MM.1S (cell line): ENCODE measurements around the gene TMEM198.

Source experiments
- DNase-seq: peaks from one replicate; pipeline ENCODE4 v3.0.0-alpha.2; 2015
- H2AFZ ChIP-seq: fragments of 300-600 bp; sonication (generic); 2 replicates; pipeline ENCODE4 v1.6.0; 2016; ENCODE audit warnings: antibody characterized with exemption, low read length
- H3F3A ChIP-seq: fragments of 300-600 bp; sonication (generic); 2 replicates; pipeline ENCODE4 v1.6.1; 2016; ENCODE audit warnings: mild to moderate bottlenecking, antibody characterized with exemption, low read length, moderate library complexity, mixed read lengths; ENCODE audit not compliant: insufficient read depth
- H3K27ac ChIP-seq: fragments of 300-600 bp; sonication (generic); 2 replicates; pipeline ENCODE4 v1.5.1; 2016; ENCODE audit warnings: mild to moderate bottlenecking, low read length
- H3K27me3 ChIP-seq: fragments of 300-600 bp; sonication (generic); replicated peaks from 2 replicates; pipeline ENCODE4 v1.6.0; 2016; ENCODE audit warnings: low read length; ENCODE audit not compliant: insufficient read depth
- H3K36me3 ChIP-seq: fragments of 300-600 bp; sonication (generic); replicated peaks from 2 replicates; pipeline ENCODE4 v1.6.1; 2016; ENCODE audit warnings: mild to moderate bottlenecking, low read length, mixed read lengths; ENCODE audit not compliant: insufficient read depth
- H3K4me1 ChIP-seq: fragments of 300-600 bp; sonication (generic); 2 replicates; pipeline ENCODE4 v1.6.1; 2016; ENCODE audit warnings: low read length, mixed read lengths
- H3K4me2 ChIP-seq: fragments of 300-600 bp; sonication (generic); 2 replicates; pipeline ENCODE4 v1.6.0; 2016; ENCODE audit warnings: low read depth, low read length
- H3K4me3 ChIP-seq: fragments of 300-600 bp; sonication (generic); 2 replicates; pipeline ENCODE4 v1.5.1; 2016; ENCODE audit warnings: low read length, mixed read lengths
- H3K79me2 ChIP-seq: fragments of 300-600 bp; sonication (generic); 2 replicates; pipeline ENCODE4 v1.6.1; 2016; ENCODE audit warnings: mixed run types, low read length, mixed read lengths
- H3K9ac ChIP-seq: fragments of 300-600 bp; sonication (generic); 2 replicates; pipeline ENCODE4 v1.6.1; 2016; ENCODE audit warnings: low read length, mixed read lengths
- H3K9me2 ChIP-seq: fragments of 300-600 bp; sonication (generic); replicated peaks from 2 replicates; pipeline ENCODE4 v1.6.1; 2016; ENCODE audit warnings: mild to moderate bottlenecking, low read length, mixed read lengths; ENCODE audit not compliant: insufficient read depth
- H3K9me3 ChIP-seq: fragments of 300-600 bp; sonication (generic); replicated peaks from 2 replicates; pipeline ENCODE4 v1.6.1; 2016; ENCODE audit warnings: mild to moderate bottlenecking, low read length, mixed read lengths; ENCODE audit not compliant: insufficient read depth
- H4K20me1 ChIP-seq: fragments of 300-600 bp; sonication (generic); 2 replicates; pipeline ENCODE4 v1.6.1; 2016; ENCODE audit warnings: mild to moderate bottlenecking, low read length, moderate library complexity, mixed read lengths; ENCODE audit not compliant: insufficient read depth
- EZH2 ChIP-seq: fragments of 300-600 bp; sonication (generic); optimal IDR thresholded peaks from 2 replicates; pipeline ENCODE3; 2017; ENCODE audit warnings: low read depth, mild to moderate bottlenecking, antibody characterized with exemption, low read length, mixed read lengths
- EZH2phosphoT487 ChIP-seq: fragments of 300-600 bp; sonication (generic); IDR thresholded peaks from 2 replicates; pipeline ENCODE4 v1.6.1; 2018; ENCODE audit warnings: antibody characterized with exemption, low read length
- TF ChIP-seq, protein P1 (sequence below): fragments of 300-600 bp; sonication (generic); IDR thresholded peaks from 2 replicates; pipeline ENCODE4 v1.5.1; 2016; ENCODE audit warnings: antibody characterized with exemption, low read length, mixed read lengths

The TMEM198 gene

DNA sequence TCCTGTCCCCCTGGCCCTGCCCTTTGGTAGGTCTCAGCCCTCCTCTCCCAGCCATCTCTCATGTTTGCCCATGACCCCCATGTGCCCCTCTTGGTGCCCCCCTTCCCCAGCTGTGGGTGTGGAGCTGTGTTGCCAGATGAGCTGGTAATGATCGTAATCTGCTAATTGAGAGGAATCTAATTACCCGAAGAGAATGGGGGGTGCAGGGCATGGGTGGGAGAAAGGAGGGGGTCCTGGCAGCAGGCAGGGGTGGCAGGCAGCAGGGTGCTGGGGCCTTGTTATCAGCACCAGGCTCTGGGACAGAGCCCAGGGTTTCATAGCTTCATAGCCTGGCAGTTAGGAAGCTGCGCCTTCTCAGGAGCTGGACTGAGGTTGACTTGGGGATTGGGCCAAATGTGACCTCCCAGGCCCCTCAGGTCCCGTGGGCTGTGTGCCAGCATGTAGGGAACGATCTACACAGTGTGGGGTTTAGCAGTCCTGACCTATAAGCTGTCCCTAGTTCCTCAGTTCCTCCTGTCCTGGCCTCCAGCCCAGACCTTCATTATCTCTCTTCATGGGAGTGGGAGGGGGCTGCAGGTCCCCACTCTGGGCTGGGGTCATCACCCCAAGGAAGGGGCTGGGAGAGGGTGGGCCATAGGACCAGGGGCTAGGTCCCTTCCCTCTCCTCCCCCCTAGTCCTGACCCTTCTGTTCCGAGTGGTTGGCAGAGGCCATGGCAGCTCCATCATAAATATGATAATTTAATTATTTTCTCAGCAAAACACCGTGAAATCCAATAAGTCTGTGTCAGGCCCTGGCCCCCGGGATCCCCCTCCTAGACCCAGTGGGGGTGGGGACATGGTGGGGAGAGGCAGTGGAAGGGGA, 36.0 kb upstream of the TMEM198 start:
- Histone ChIP-seq H3K79me2 (no peaks in the 10 kb centered on the region), H3K9me3 (no peaks in the 10 kb centered on the region), H3K36me3 (no peaks in the 10 kb centered on the region), H3K4me3 (no peak overlapping the region), H3K4me2 (no peak overlapping the region), H3K27me3 (peaks cover 33% of the 10 kb centered on the region), H2AFZ (no peak overlapping the region), H3K27ac (no peak overlapping the region), H3K9me2 (no peaks in the 10 kb centered on the region), H3K4me1 (no peaks in the 10 kb centered on the region), H3F3A (no peaks in the 10 kb centered on the region), H3K9ac (no peak overlapping the region), H4K20me1 (no peaks in the 10 kb centered on the region)
- DNase-seq, result no peak
- TF ChIP-seq, protein P1, sequence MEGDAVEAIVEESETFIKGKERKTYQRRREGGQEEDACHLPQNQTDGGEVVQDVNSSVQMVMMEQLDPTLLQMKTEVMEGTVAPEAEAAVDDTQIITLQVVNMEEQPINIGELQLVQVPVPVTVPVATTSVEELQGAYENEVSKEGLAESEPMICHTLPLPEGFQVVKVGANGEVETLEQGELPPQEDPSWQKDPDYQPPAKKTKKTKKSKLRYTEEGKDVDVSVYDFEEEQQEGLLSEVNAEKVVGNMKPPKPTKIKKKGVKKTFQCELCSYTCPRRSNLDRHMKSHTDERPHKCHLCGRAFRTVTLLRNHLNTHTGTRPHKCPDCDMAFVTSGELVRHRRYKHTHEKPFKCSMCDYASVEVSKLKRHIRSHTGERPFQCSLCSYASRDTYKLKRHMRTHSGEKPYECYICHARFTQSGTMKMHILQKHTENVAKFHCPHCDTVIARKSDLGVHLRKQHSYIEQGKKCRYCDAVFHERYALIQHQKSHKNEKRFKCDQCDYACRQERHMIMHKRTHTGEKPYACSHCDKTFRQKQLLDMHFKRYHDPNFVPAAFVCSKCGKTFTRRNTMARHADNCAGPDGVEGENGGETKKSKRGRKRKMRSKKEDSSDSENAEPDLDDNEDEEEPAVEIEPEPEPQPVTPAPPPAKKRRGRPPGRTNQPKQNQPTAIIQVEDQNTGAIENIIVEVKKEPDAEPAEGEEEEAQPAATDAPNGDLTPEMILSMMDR, result no peak
- TF ChIP-seq EZH2 (no peak), EZH2phosphoT487 (no peak)

DNA sequence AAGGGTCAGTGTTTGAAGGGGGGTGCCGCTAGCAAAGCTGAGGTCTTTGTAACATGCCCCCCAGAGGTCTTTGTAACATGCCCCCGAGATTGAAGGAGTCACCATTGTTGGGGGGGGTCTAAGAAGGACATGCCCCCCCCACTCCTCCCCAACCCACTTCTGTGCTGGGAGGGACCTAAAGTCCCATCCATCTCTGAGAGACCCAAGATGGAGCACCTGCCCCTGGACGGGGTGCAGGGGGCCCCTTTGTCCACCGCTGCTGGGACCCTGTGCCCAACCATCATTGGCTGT, 35.4 kb upstream of the TMEM198 start:
- TF ChIP-seq EZH2, result no peak
- TF ChIP-seq, protein P1, result no peak
- TF ChIP-seq EZH2phosphoT487, result no peak
- DNase-seq, result no peak
- H3K9ac ChIP-seq, result no peak overlapping the region
- H3K4me3 ChIP-seq, result no peak overlapping the region
- no peaks in the 10 kb centered on the region for H3K9me3 ChIP-seq
- no peaks in the 10 kb centered on the region for H3K36me3 ChIP-seq
- H3K27me3 ChIP-seq, result peaks cover 39% of the 10 kb centered on the region
- no peaks in the 10 kb centered on the region for H3F3A ChIP-seq
- no peak overlapping the region for H3K27ac ChIP-seq
- no peaks in the 10 kb centered on the region for H4K20me1 ChIP-seq
- H2AFZ ChIP-seq, result no peak overlapping the region
- no peak overlapping the region for H3K4me2 ChIP-seq
- H3K9me2 ChIP-seq, result no peaks in the 10 kb centered on the region
- H3K4me1 ChIP-seq, result no peaks in the 10 kb centered on the region
- no peaks in the 10 kb centered on the region for H3K79me2 ChIP-seq

DNA sequence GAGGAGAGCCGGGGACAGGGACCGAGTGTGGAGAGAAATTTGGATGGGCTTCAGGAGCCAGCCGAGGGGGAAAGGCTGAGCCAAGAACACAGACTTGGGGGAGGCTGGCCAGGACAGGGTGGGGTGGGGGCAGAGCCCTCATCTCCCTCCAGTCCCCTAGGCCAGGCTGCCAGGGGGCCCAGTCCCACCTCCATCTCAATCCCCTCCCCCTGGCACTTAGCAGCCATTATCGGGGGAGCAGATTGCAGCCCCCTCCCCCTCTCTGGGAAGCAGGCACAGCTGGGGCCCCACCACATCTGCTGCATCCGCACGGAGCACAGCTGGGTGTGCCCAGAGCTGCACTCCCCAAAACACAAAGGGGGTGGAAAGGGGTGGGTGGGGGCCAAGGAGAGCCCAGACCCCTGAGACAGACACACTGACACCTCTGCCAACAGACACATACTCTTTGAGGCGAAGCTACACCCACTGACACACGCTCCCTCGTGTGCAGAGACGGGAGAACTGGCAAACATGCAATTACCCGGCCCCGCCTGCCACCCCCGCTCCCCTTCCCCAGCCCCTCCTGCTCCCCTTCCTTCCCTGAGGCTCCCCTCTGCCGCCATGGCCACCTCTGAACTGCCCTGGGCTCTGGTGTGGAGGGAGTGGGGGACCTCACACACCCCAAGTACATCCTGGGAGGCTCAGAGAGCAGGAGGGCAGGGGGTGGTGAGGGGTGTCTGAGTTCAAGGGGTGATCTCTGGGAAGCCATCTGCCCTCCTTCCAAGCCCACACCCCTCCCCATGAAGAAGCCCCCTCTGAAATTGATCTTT, 34.7 kb upstream of the TMEM198 start:
- no peak overlapping the region for H3K4me3 ChIP-seq
- no peak for TF ChIP-seq EZH2
- TF ChIP-seq EZH2phosphoT487, result no peak
- no peak overlapping the region; the same call in 1 of the 2 replicates for H3K4me2 ChIP-seq

More for the DNA sequence above, 34.7 kb upstream of the TMEM198 start:
- Histone ChIP-seq H3K36me3 (no peaks in the 10 kb centered on the region), H3F3A (no peaks in the 10 kb centered on the region), H3K9ac (no peak overlapping the region), H2AFZ (no peak overlapping the region), H3K9me2 (no peaks in the 10 kb centered on the region), H3K79me2 (no peaks in the 10 kb centered on the region), H3K4me1 (no peaks in the 10 kb centered on the region), H4K20me1 (no peaks in the 10 kb centered on the region), H3K9me3 (no peaks in the 10 kb centered on the region), H3K27me3 (peaks cover 47% of the 10 kb centered on the region), H3K27ac (no peak overlapping the region)
- no peak for DNase-seq
